RKO (cell line): ENCODE measurements around the gene BACE1-AS.
"Not testable (repeated sequence)": the region's sequence is repeated elsewhere in the genome, so short reads cannot be mapped to it uniquely, and the experiment has no call there.

Experiments used
- DNase-seq: peaks from one replicate; pipeline ENCODE4 v3.0.0-alpha.2; 2016; ENCODE audit warnings: low spot score

Gene BACE1-AS

DNA sequence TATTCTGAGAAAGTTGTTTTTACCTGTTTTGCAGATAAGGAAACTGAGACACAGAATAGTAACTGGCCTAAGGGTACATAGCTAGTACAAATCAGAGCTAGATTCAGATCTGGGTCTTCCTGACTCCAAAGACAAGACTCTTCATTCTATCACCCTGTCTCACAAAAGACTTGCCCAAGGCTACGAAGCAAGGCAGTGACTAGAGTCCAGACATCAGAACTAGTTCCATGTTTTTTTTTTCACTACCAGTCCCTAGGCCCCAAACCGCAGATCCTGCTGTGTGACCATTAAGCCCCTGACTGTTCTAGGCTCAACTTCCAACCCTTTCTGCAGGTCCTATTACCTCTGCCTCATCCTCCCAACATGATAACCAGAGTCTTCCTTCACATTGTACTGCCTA lies 1.5 kb downstream of the BACE1-AS start:
- DNase-seq: no peak

DNA sequence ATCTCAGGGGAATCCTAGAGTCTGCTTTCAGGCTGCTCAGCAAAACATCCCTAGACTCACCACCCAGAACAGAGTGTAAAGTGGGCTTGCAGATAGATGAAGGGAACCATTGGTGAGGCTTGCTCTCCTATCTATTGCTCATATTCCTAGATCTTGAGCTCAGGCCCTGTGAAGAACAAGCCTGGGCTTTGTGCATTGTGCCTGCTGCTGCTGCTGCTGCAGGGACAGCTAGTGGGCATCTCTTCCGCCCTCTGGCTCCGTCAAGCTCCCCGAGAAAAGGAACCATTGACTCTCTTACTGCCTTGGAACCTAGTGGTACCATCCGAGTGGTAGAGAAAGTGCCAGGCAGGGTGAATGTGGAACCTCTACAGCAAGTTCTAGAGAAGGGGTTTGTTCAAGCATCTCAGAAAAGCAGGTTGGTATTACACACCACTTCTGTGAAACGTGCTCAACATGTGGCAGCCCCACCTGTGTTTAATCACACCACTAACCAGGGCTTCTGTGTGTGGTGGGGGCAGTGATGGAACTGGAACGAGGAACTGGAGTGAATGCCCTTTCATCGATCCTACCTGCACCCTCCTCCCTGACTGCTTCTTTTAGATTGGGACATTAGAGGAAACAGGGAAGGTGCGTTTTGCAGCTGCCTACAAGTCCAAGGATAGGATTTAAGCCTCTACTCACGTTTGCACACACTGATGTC lies 4.4 kb downstream of the BACE1-AS start:
- no peak for DNase-seq

DNA sequence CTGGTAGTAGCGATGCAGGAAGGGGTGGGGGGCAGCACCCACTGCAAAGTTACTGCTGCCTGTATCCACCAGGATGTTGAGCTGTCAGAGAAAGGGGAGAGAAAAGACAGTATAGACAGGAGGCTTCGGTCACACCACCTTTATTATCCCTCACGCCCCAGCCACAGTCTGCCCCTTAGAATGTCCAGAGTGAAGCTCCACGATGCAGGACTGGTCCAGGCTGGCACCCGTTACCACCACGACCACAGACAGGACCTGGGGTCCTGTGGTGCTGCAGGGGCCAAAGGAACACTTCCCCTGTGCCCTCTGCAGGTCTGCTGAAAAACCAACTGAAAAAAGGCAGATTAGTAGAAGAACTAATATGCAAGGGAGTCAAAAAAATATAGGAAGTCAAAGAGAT lies 5.7 kb downstream of the BACE1-AS start:
- DNase-seq: no peak

DNA sequence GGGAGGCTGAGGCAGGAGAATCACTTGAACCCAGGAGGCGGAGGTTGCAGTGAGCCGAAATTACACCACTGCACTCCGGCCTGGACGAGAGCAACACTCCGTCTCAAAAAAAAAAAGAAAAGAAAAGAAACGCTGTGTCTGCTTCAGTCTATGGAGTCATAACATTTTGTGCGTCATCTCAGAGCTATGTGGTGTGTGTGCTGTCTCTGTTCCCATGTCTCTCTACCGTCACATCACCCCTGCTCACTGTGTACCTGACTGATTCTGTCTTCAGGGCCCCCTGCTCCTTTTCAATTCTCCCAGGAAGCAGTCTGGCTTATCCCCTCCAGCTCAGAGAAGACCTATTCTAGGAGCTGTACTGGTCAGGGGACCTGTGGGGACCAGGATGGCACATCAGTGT lies 7.0 kb downstream of the BACE1-AS start:
- no peak for DNase-seq

DNA sequence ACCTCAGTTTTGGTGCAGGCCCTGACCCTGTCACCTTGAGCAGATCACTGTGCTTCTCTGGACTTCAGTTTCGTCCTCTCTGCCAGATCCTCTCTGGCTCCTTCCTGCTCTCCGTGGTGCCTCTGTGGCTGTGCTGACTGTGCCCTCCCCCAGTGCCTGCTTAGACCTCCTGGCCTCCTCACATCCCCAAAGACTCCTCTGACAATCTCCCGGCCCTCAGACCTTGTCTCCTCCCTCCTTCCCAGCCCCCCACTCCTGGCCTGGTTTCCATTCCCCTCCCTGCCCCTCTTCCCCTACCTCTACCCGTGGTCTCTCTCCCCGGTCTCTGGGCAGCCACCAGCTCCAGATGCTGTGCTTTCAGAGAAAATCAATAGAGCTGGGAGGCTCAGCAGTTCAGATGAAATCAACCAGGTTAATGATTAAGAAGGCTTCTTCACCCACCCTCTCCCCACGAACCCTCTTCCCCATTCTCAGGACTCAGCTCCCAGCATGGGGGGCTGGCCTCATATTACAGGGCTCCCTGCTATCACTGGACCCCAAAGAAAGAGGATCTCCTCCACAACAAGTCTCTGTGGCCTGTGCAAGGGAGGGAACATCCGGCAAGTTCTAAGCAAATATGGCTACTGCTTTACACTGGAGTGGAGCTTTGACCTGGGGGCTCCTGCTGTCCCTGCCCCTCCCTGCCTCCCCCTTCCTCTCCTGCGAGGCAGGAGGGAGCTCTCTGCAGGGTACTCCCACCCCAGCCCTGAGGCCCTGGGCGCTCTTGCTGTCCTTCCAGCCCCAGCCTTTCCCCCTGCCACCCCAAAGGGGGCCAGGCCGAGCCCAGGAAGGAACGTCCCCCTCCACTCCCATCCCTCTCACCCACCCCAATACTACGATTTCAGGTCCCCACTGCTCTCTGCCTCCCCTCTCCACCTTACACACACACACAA lies 8.5 kb downstream of the BACE1-AS start:
- DNase-seq: no peak

DNA sequence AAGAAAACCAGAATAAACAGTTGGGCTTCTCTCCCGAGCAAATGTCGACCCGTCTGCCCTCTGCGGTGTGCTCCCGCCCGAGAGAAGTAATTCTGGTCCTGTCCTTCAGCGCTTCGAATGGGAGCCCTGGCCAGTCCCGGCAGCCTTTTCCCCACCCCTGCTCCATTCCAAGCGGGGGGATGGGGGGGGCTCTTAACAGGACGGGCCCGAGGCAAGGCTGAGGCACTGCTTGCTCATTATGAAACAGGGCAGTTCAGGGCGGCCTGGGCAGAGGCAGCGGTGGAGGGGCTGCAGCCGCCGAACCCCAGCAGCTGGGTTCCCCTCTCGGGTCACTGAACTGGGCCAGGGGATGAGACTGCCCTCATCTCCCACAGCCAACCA lies 9.1 kb downstream of the BACE1-AS start:
- no peak for DNase-seq

DNA sequence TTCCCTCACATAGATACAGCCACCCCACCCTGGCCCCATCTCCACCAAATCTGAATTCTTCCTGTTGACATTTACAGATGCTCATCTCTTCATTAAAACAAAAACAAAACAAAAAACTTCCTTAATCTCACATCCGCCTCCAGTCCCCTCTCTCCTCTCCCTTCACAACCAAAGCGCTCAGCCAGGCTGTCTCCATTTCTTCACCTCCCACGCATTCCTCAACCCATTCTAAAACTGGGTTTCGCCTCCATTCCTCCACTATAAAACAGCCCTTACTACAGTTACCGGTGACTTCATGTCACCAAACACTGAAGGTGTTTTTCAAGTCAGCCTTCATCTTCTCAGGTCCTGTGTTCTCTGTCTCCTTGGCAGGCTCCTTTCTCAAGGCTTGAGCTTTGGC lies 9.6 kb downstream of the BACE1-AS start:
- no peak for DNase-seq

DNA sequence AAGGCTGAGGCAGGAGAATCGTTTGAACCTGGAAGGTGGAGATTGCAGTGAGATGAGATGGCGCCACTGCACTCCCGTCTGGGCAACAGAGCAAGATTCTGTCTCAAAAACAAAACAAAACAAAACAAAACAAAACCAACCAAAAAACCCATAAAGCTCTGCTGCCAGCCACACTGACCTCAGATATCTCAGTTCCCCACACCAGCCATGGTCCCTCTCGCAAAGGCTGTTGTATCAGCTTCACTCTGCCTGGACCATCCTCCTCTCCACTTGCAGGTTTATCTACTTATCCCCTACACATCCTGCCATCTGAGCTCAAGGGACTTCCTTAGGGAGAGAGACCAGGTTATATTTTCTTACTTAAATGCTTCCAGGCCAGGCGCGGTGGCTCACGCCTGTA lies 11.1 kb downstream of the BACE1-AS start:
- DNase-seq: no peak

DNA sequence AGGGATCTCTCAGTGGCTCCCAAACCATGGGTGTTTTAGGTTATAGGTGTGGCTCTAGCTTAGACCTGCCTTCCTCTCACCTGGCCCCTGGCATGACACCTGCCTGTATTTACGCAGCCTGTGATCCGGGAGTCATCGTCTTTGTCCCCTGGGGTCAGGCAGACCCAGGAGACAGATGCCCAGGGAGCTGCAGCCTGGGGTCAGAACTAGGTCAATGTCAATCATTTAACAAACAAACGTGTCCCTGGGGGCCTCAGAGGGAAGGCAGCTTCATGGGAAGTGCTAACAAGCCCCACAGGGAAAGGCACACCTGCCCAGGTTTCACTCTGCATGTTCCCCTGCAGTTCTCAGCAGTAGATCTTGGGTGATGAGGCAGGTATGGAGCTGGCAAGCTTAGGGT lies 12.0 kb downstream of the BACE1-AS start:
- no peak for DNase-seq

DNA sequence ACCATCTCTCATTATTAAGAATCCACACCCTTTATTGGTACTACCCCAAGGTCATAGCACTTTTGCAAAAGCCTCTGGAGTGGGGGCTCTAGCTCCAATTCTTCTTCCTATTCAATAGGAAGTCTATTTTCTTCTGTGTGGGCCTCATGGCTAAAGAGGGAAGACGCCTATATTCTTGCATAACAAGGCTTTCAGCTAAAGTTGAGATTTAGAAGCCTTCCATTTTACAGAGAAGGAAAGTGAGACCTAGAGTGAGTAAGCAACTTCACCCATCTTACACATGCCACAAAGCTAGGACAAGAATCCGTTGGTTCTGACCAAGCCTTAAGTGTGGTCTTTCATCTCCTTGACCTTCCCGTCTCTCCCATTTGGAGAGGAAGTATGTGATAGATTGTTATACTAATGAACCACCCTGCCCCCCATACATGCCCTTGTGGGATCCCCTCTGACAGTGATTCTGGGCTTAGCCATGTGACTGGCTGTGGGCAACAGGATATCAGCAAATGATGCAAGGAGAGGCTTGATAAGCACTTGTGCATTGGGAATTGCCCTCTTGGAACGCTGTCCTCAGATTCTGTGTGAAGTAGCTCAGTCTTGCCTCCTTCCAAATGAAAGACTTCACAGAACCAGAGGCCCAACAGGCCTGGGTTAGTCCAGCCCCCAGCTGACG lies 12.6 kb downstream of the BACE1-AS start:
- no peak for DNase-seq

DNA sequence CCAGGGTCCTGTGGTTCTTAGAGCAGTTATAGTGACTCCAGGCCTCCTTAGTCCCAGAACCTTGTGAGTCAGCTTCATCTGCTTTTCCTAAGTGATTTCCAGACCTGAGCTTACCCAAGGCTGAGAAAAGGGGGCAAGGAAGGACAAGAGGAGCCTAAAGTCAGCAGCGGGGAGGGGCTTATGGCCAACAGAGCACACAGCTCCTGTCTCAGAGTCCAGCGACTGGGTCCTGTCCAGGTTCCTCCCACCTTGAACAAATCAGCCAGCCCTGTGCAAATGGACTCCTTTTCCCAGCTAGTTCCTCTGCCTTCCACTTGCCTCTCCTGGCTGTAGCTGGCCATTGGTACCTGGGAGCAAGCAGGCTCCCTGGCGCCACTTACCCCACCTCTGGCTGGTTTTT lies 14.0 kb downstream of the BACE1-AS start:
- no peak for DNase-seq

DNA sequence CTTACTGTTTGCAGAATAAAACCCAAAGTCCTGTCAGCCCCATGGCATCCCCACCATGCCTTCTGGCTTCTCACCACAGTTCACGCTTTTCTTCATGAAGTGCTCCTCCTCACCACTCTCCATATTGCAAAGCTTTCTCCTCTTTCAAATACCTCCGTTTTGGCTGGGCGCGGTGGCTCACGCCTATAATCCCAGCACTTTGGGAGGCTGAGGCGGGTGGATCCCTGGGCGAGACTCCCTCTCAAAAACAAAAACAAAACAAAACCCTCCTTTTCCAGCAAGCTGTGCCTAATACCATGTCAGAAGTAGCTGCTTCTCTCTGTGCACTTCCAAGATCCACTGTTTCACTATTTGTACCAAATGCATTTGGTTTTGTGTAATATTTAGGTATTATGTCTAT lies 18.2 kb downstream of the BACE1-AS start:
- no peak for DNase-seq

DNA sequence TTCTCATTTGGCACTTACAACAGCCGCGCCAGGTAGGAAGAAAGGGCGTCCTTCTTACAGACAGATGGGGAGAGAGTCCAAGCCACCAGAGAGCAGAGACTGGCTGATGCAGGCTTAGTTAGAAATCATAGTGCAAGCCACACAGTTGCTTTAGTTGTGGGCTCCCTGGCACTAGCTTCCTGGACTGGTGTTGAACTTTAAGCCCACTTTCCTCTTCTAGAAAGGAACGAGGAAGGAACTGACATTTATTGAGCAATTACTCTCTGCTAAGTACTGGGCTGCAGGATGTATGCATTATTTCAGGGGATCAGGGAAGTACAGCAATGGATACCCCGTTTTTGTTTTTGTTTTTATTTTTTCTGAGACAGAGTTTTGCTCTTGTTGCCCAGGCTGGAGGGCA lies 21.9 kb downstream of the BACE1-AS start:
- DNase-seq: no peak

DNA sequence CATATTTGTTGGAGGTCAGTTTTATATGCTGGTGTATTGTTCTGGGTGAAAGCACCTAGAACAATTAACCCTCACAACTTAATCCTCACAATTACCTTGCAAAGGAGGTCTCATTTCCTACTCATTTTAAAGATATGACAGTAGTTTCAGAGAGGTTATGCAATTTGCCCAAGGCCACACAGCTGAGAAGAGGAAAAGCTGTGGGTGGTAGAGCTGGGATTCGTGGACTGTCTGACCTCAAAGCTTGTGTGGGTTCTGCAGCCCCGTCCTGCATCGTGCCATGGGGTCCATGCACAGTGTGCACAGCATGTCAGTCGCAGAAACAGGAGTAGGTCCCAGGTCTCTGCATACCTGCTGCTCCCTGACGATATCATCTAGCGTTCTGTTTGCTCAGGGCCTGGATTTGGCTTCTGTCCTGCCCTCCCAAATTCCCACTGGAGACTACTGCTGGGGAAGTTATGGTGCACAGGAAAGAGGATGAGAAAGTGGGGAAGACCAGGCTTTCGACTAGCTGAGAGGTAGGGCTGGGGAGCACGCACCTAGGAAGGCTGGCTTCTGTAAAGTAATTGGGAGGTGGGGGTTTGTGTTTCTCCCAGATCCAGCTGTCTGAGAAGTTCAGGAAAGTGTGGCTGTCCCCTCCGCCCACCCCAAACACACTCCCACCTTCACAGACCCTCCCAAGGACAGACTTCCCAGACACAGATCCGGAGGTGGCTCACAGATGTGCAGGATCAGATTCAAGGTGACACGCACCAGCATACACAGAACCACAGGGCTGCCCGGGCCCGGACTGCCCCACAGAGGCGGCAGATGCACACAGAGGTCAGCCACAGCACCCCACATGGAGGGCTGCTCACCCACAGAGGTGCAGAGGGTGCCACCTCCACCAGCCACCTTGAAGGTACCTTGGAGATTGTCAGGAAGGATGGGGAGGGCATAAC lies 23.0 kb downstream of the BACE1-AS start:
- no peak for DNase-seq

DNA sequence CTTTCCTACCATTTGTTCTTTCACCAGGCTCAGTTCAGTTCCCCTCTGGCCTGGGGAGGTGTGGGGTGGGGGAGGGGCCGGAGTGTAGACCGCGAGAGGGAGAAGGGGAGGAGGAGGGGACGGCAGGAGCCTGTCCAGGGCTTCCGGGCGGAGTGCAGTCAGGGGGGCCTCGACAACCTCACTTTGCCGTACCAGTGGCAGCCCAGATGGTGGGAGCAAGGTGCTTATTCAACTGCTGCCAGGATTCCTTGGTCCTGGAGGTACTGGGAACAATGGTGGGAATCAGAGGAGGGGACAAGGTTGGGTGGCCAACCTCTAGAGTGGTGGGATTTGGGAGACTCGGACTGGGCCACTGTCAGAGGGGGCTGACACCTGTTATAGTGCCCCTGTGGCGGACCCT lies 23.7 kb downstream of the BACE1-AS start:
- DNase-seq: no peak

DNA sequence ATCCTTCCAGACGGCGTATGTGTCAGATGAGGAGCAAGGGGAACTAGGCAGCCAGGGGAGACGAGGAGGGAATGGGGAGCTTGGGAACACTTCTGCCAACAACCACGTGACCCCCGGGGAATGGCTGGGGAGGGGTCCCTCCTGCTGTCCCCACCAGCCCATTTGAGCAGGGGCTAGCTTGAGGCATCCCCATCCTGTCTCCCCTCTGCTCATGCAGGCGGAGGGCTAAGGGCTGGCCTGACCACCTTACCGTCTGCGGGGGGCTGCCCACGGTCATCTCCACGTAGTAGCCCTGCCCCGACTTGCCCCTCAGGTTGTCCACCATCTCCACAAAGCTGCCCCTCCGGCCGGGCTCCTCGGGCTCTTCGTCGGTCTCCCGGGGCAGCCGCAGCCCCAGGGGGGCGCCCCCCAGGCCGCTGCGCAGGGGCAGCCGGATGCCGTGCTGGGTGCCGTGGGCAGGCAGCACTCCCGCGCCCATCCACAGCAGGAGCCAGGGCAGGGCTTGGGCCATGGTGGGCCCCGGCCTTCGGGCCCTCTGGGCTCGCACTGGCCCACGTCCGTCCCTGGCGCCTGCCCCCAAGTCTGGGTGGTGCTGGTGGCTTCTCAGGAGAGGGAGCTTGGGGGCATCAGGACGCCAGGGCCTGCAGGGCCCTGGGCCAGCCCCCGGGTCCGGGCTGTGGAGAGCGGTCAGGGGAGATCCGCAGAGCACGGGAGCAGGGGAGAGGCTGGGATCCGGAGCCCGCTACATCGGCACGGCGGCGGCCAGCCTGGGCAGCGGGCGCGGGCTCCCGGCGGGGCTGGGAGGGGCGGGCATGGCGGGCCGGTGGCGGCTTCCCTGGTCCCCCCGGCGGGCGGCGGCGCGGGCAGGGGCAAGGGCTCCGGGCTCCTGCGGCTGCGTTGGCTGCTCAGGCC lies 24.4 kb downstream of the BACE1-AS start:
- DNase-seq: no peak

DNA sequence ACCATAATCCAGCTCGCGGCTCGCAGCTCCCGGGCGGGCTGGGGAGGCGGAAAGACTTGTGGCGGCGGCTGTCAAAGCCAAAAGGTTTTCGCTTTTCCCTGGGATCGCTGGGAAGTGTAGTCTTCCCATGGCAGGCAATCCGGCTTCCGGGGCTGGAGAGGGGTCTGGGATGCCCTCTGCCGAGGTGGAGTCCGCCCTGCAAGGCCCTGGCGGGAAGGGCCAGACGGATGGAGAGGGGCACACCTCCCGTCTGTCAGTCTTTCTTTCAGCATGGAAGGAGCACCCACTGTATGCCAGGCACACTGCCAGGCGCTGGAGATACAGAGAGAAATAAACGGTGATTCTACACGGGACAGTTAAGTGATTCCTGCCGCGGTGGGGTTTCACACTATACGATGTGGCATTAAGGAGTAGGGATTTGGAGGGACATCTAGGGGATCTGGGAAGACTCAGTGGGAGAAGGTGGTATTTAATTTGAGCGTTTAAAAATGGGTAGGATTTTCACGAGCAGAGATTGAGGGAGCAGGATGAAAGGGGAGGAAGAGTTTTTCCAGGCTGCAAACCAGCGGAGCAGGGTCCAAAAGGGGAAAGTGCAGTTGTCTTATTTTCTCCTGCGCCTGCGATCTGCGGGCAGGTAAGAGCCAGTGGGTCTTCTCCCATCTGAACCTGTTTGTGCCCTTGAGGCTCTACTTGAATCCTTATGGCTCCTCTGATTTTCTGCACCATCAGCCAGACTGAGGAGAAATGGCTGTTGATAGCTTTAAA lies 25.2 kb downstream of the BACE1-AS start, which contains the start of gene BACE1:
Gene BACE1, minus strand, starts transcription at position 60 of the 765 bp plus-strand sequence. CDS start 461 bp downstream, outside the sequence.
- peak; percentile 90 for DNase-seq

DNA sequence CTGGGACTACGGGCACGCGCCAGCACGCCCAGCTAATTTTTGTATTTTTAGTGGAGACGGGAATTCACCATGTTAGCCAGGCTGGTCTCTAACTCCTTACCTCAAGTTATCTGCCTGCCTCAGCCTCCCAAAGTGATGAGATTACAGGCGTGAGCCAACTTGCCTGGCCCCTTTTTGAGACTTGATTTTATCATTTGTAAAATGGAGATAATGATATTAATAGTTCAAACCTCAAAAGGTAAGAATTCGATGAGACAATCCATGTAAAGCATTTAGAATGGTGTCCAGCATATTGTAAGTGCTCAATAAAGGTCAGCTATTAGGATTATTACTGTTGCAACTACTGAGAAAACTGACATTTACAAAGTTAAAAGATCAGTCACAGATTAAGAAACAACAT lies 27.6 kb downstream of the BACE1-AS start:
- DNase-seq: no peak

DNA sequence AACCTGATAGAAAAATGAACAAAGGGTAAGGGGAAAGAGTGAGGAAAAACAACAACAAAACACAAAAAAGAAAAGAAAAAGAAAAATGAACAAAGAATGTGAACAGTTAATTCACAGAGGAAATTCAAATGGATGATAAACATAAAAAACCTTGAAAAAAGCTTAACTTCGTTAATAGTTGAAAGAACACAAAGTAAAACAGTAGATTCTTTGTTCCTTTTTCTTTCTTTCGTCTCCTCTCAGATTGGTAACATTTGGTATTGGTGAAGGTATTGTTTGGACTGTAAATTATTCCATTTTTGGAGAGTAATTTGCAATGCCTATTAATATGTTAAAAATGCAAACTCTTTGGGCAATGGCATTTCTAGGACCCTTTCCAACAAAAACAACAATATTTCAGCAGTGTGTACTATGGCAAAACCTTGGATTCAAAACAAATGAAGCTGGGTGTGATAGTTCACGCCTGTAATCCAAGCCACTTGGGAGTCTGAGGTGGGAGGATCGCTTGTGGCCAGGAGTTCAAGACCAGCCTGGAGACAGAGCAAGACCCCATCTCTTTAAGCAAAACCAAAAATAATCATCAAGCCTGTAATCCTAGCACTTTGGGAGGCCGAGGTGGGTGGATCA lies 28.2 kb downstream of the BACE1-AS start:
- DNase-seq: no peak

DNA sequence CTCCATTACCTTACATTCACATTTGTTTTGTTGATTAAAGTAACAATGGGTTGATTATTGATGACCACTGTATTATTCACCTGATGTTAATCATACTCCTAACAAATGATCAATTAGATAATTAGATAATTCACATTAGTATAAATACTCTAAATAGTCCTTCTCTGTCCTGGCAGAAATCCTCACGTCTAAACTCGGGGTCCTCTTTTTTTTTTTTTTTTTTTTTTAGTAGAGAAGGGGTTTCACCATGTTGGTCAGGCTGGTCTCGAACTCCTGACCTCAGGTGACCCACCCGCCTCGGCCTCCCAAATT lies 36.1 kb downstream of the BACE1-AS start:
- not testable (repeated sequence) for DNase-seq
